Neural cell (in vitro differentiated cells): ENCODE measurements around the gene ITGA11. TPM values are rescaled to one million over a fixed set of nuclear protein-coding genes. Genes with fewer than 3 reads are reported as not detected.

Experiments
- H2AFZ ChIP-seq: fragments of 200-600, 300-800 bp; sonication (generic), shearing (Covaris generic); 2 replicates; pipeline ENCODE4 v1.6.0; 2014; ENCODE audit warnings: low read depth, mild to moderate bottlenecking, antibody characterized with exemption, low read length, moderate library complexity
- H3F3A ChIP-seq: fragments of 200-600 bp; shearing (Covaris generic); 2 replicates; pipeline ENCODE4 v1.6.1; 2016; ENCODE audit warnings: mild to moderate bottlenecking, moderate library complexity, mixed read lengths, antibody characterized with exemption, low read length; ENCODE audit not compliant: insufficient read depth, poor library complexity, severe bottlenecking
- H3K27ac ChIP-seq: fragments of 200-600, 300-800 bp; sonication (generic), shearing (Covaris generic); 2 replicates; pipeline ENCODE4 v1.5.1; 2014; ENCODE audit warnings: mild to moderate bottlenecking, low read length, moderate library complexity
- H3K27me3 ChIP-seq: fragments of 300-800, 200-600 bp; sonication (generic), shearing (Covaris generic); 2 replicates; pipeline ENCODE4 v1.6.0; 2014; ENCODE audit warnings: mild to moderate bottlenecking, low read depth, low read length, moderate library complexity; ENCODE audit not compliant: insufficient read depth
- H3K36me3 ChIP-seq: fragments of 300-800, 200-600 bp; sonication (generic), shearing (Covaris generic); 2 replicates; pipeline ENCODE4 v1.5.1; 2014; ENCODE audit warnings: mild to moderate bottlenecking, antibody characterized with exemption, low read length, moderate library complexity; ENCODE audit not compliant: insufficient read depth
- H3K4me2 ChIP-seq: fragments of 300-800, 200-600 bp; sonication (generic), shearing (Covaris generic); 2 replicates; pipeline ENCODE4 v1.6.0; 2014; ENCODE audit warnings: mild to moderate bottlenecking, low read length
- H3K4me3 ChIP-seq: fragments of 300-800, 200-600 bp; sonication (generic), shearing (Covaris generic); 2 replicates; pipeline ENCODE4 v1.5.1; 2014; ENCODE audit warnings: mild to moderate bottlenecking, low read length, moderate library complexity
- H3K79me2 ChIP-seq: fragments of 200-600 bp; shearing (Covaris generic); replicated peaks from 2 replicates; pipeline ENCODE4 v1.6.0; 2014; ENCODE audit warnings: mild to moderate bottlenecking, low read length, moderate library complexity; ENCODE audit not compliant: insufficient read depth
- H3K9ac ChIP-seq: fragments of 300-800, 200-600 bp; sonication (generic), shearing (Covaris generic); 2 replicates; pipeline ENCODE4 v1.6.1; 2016; ENCODE audit warnings: mild to moderate bottlenecking, low read length, mixed read lengths
- H3K9me2 ChIP-seq: fragments of 200-600 bp; shearing (Covaris generic); 2 replicates; pipeline ENCODE4 v1.6.1; 2016; ENCODE audit warnings: mild to moderate bottlenecking, low read length, mixed read lengths; ENCODE audit not compliant: insufficient read depth
- H3K9me3 ChIP-seq: fragments of 200-600, 300-800 bp; sonication (generic), shearing (Covaris generic); 2 replicates; pipeline ENCODE4 v1.6.1; 2016; ENCODE audit warnings: mild to moderate bottlenecking, mixed run types, low read length, moderate library complexity, mixed read lengths
- H4K20me1 ChIP-seq: fragments of 200-600 bp; shearing (Covaris generic); 2 replicates; pipeline ENCODE4 v1.6.1; 2016; ENCODE audit warnings: mild to moderate bottlenecking, mixed run types; ENCODE audit not compliant: insufficient read depth
- CTCF ChIP-seq: fragments of 450-650 bp; IDR thresholded peaks from 2 replicates; pipeline ENCODE4 v1.5.1; 2014; ENCODE audit warnings: antibody characterized with exemption, mild to moderate bottlenecking, moderate library complexity; ENCODE audit not compliant: poor library complexity, severe bottlenecking
- EP300 ChIP-seq: fragments of 450-650 bp; conservative IDR thresholded peaks from 2 replicates; pipeline ENCODE4 v1.6.1; 2014; ENCODE audit warnings: antibody characterized with exemption, mild to moderate bottlenecking, moderate library complexity; ENCODE audit not compliant: poor library complexity, severe bottlenecking
- EZH2 ChIP-seq: fragments of 200-600, 300-800 bp; shearing (Covaris generic), sonication (generic); IDR thresholded peaks from 2 replicates; pipeline ENCODE4 v1.6.1; 2014; ENCODE audit warnings: antibody characterized with exemption, low read length, borderline replicate concordance, mild to moderate bottlenecking; ENCODE audit not compliant: insufficient read depth, poor library complexity, severe bottlenecking
- MXI1 ChIP-seq: fragments of 450-650 bp; conservative IDR thresholded peaks from 2 replicates; pipeline ENCODE4 v1.6.1; 2014; ENCODE audit warnings: antibody characterized with exemption, mild to moderate bottlenecking; ENCODE audit not compliant: poor library complexity, severe bottlenecking
- POLR2AphosphoS5 ChIP-seq: IDR thresholded peaks from 2 replicates; pipeline ENCODE4 v1.6.1; 2012
- RAD21 ChIP-seq: fragments of 450-650 bp; conservative IDR thresholded peaks from 2 replicates; pipeline ENCODE4 v1.6.1; 2014; ENCODE audit warnings: antibody characterized with exemption, mild to moderate bottlenecking, moderate library complexity
- SMC3 ChIP-seq: fragments of 450-650 bp; conservative IDR thresholded peaks from 2 replicates; pipeline ENCODE4 v1.6.1; 2014; ENCODE audit warnings: antibody characterized with exemption, mild to moderate bottlenecking, moderate library complexity; ENCODE audit not compliant: poor library complexity
- TAF1 ChIP-seq: IDR thresholded peaks from 2 replicates; pipeline ENCODE4 v1.6.1; 2012; ENCODE audit warnings: low read depth
- polyA plus RNA-seq: library from polyadenylated mRNA; depleted of rRNA; stranded (reverse); fragments of >200 nt; gene quantifications from 2 replicates; pipeline ENCODE4 v1.2.3, GENCODE V29; 2014
- TF ChIP-seq, protein P1 (sequence below): IDR thresholded peaks from 2 replicates; pipeline ENCODE4 v1.6.1; 2012; ENCODE audit warnings: borderline replicate concordance

ITGA11 gene
- polyA plus RNA-seq, 1 donor from 2014 or later: not detected

GRCh38 chr15:68470049-68470742 lies 38.2 kb upstream of the ITGA11 start:
- Histone ChIP-seq H2AFZ (no peak overlapping the region), H3K27me3 (no peaks in the 10 kb centered on the region), H3K9me2 (no peaks in the 10 kb centered on the region), H3K36me3 (no peaks in the 10 kb centered on the region), H3K27ac (no peak overlapping the region), H3K4me3 (no peak overlapping the region), H3K4me2 (no peak overlapping the region), H3F3A (no peaks in the 10 kb centered on the region), H3K9ac (no peak overlapping the region), H3K79me2 (no peaks in the 10 kb centered on the region), H3K9me3 (no peaks in the 10 kb centered on the region), H4K20me1 (no peaks in the 10 kb centered on the region)
- TF ChIP-seq MXI1 (no peak), TAF1 (no peak), CTCF (no peak), RAD21 (no peak)
- TF ChIP-seq, protein P1, sequence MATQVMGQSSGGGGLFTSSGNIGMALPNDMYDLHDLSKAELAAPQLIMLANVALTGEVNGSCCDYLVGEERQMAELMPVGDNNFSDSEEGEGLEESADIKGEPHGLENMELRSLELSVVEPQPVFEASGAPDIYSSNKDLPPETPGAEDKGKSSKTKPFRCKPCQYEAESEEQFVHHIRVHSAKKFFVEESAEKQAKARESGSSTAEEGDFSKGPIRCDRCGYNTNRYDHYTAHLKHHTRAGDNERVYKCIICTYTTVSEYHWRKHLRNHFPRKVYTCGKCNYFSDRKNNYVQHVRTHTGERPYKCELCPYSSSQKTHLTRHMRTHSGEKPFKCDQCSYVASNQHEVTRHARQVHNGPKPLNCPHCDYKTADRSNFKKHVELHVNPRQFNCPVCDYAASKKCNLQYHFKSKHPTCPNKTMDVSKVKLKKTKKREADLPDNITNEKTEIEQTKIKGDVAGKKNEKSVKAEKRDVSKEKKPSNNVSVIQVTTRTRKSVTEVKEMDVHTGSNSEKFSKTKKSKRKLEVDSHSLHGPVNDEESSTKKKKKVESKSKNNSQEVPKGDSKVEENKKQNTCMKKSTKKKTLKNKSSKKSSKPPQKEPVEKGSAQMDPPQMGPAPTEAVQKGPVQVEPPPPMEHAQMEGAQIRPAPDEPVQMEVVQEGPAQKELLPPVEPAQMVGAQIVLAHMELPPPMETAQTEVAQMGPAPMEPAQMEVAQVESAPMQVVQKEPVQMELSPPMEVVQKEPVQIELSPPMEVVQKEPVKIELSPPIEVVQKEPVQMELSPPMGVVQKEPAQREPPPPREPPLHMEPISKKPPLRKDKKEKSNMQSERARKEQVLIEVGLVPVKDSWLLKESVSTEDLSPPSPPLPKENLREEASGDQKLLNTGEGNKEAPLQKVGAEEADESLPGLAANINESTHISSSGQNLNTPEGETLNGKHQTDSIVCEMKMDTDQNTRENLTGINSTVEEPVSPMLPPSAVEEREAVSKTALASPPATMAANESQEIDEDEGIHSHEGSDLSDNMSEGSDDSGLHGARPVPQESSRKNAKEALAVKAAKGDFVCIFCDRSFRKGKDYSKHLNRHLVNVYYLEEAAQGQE: no peak

DNA sequence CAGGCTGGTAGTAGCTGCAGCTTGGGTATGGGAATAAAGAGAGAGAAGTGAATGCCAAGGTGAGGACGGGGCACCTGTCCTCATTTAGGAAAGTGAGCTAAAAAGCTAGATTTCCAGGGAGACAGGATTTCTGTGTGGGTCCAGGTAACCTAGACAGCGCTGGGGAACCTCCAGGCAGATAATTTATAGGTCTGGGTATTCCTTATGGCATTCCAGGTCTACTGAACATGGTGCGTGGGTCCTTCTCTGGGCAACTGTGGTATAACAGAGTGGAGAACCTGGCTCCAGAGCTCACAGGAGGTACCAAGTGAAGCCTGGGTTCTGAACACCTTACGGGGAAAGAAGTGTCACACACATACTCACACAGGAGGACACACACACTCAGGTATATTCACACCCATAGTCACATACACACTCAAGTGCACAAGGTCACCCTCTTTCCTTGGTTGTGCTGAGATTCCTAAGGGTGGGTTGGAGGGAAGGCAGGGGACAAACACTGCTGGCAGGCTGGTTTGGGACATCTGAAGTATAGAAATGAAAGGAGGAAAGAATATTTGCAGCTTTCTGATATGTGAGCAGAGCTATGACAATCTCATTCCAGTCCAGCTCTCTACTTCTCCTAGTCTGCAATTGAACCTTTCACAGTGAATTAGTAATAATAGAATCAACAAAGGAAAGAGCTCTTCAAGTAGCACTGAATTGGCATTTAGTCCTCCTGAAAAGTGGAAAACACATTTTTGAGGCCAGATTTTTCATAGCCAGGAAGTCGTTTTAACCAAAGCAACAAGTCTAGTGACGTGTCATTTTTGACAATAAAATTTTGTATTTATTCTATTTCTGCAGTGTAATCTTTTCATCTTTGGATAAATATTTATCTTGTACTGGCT lies 37.4 kb upstream of the ITGA11 start:
- H3K9ac ChIP-seq: no peak overlapping the region
- no peaks in the 10 kb centered on the region for H3K27me3 ChIP-seq
- no peaks in the 10 kb centered on the region for H3K79me2 ChIP-seq
- H3K4me3 ChIP-seq: no peak overlapping the region
- H3K4me2 ChIP-seq: no peak overlapping the region
- no peak for TF ChIP-seq SMC3
- TF ChIP-seq TAF1: no peak
- no peak for TF ChIP-seq CTCF
- TF ChIP-seq, protein P1: no peak
- TF ChIP-seq POLR2AphosphoS5: no peak
- TF ChIP-seq EZH2: no peak
- TF ChIP-seq EP300: no peak
- TF ChIP-seq RAD21: no peak
- no peak for TF ChIP-seq MXI1
- H4K20me1 ChIP-seq: no peaks in the 10 kb centered on the region
- H2AFZ ChIP-seq: no peak overlapping the region
- no peaks in the 10 kb centered on the region for H3K9me2 ChIP-seq
- H3K9me3 ChIP-seq: no peaks in the 10 kb centered on the region
- no peaks in the 10 kb centered on the region for H3K36me3 ChIP-seq
- H3F3A ChIP-seq: no peaks in the 10 kb centered on the region
- no peak overlapping the region for H3K27ac ChIP-seq
